NCI-H2196 (cell line): ENCODE results near the gene IDH3A.

Source experiments
- DNase-seq: peaks from one replicate; lab custom pipeline; 2025; ENCODE audit not compliant: unreplicated experiment; lab: John Stamatoyannopoulos, UW

IDH3A gene

GRCh38 chr15:78216276-78217104 is 67.3 kb downstream of the IDH3A start:
- DNase-seq, result peak; percentile 33

GRCh38 chr15:78220713-78221112 is 71.6 kb downstream of the IDH3A start:
- no peak for DNase-seq
